ENCODE measurements around the gene NAPB.

- TF ChIP-seq CTCF (IDR thresholded peaks at IDR 0.05) (peak in 1 of 7 experiments; percentile 11), POLR2A (IDR thresholded peaks at IDR 0.05) (peak in 2 of 3 donors; percentile 23 to 44)
Observed at GRCh38 chr20:23362392-23363256, 58.7 kb downstream of the NAPB start.
